Measurements from ENCODE around the gene CNNM2.

The CNNM2 gene

DNA sequence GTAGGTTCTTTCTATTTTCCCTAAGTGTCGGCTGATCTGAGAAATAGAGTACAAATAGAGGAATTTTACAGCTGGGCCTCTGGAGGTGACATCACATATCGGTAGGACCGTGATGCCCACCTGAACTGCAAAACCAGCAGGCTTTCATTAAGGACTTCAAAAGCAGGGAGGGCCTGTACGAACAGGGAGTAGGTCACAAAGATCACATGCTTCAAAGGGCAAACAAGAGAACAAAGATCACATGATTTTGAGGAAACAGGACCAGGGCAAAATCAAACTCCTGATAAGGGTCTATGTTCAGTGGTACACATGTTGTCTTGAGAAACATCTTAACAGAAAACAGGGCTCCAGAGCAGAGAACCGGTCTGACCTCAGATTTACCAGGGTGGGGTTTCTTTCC lies 88.9 kb downstream of the CNNM2 start:
- H3K4me3 ChIP-seq (ENCODE audit: low read depth in 1 of 2, low read length in 2 of 2) = no peak overlapping the region
- no peaks in the 10 kb centered on the region for H3K4me1 ChIP-seq (ENCODE audit: insufficient read depth, low read length)
- no peak overlapping the region for H3K9ac ChIP-seq (ENCODE audit: low read length)
- H3K9me3 ChIP-seq (ENCODE audit: low read length) = no peaks in the 10 kb centered on the region
- H3K27ac ChIP-seq (ENCODE audit: low read depth, low read length) = no peak overlapping the region
- H3K36me3 ChIP-seq (ENCODE audit: insufficient read depth, low read length) = no peaks in the 10 kb centered on the region
- no peaks in the 10 kb centered on the region for H3K27me3 ChIP-seq (ENCODE audit: control insufficient read depth in 1 of 2, insufficient read depth in 2 of 2, low read length in 2 of 2)

DNA sequence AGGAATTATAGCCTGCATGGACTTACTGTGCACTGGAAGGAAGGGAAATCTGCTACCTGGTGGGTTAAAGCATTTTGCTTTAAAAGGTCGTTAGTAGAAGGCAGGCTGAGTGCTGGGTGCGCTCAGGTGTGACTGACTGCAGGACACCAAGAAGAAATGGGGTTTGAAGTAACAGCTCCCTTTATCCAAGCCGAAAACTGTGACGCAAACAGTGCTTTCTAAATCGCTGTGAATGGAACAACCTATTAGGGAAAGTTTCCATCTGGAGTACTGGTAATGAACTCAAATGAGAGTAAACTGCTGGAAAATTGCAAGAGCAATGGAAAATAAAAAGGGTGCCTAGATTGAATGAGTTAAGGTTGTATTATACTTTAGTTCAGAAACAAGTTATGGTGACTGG lies 95.3 kb downstream of the CNNM2 start:
- H3K4me3 ChIP-seq (ENCODE audit: low read depth in 1 of 2, low read length in 2 of 2) = no peak overlapping the region
- H3K4me1 ChIP-seq (ENCODE audit: insufficient read depth, low read length) = no peaks in the 10 kb centered on the region

DNA sequence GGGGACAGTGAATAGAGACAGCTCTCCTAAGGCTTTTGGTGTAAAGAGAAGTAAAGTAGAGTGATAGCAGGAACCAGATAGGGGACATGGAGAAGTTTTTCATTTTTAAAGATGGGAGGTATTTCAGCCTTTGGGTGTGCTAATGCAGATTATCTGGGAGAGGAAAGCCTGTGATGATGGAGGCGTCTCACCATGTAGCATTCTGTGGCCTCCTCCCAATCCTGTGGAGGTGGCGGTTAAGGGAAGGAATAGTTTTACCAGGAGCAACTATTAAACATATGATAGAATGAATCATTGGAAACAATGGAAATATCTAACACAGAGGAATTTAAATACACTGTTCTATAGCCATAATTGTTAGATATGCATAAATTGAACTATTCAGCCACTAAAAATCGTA lies 101.3 kb downstream of the CNNM2 start:
- Histone ChIP-seq H3K9ac (ENCODE audit: low read length) (no peak overlapping the region), H3K27ac (ENCODE audit: low read depth, low read length) (no peak overlapping the region), H3K4me1 (ENCODE audit: insufficient read depth, low read length) (peaks cover 4% of the 10 kb centered on the region), H3K27me3 (ENCODE audit: control insufficient read depth in 1 of 2, insufficient read depth in 2 of 2, low read length in 2 of 2) (no peaks in the 10 kb centered on the region), H3K36me3 (ENCODE audit: insufficient read depth, low read length) (no peaks in the 10 kb centered on the region), H3K4me3 (ENCODE audit: low read depth in 1 of 2, low read length in 2 of 2) (no peak overlapping the region), H3K9me3 (ENCODE audit: low read length) (no peaks in the 10 kb centered on the region)

More for the DNA sequence above, 95.3 kb downstream of the CNNM2 start:
- no peaks in the 10 kb centered on the region for H3K9me3 ChIP-seq (ENCODE audit: low read length)
- H3K36me3 ChIP-seq (ENCODE audit: insufficient read depth, low read length) = no peaks in the 10 kb centered on the region
- no peak overlapping the region for H3K9ac ChIP-seq (ENCODE audit: low read length)
- H3K27ac ChIP-seq (ENCODE audit: low read depth, low read length) = no peak overlapping the region
- H3K27me3 ChIP-seq (ENCODE audit: control insufficient read depth in 1 of 2, insufficient read depth in 2 of 2, low read length in 2 of 2) = no peaks in the 10 kb centered on the region

DNA sequence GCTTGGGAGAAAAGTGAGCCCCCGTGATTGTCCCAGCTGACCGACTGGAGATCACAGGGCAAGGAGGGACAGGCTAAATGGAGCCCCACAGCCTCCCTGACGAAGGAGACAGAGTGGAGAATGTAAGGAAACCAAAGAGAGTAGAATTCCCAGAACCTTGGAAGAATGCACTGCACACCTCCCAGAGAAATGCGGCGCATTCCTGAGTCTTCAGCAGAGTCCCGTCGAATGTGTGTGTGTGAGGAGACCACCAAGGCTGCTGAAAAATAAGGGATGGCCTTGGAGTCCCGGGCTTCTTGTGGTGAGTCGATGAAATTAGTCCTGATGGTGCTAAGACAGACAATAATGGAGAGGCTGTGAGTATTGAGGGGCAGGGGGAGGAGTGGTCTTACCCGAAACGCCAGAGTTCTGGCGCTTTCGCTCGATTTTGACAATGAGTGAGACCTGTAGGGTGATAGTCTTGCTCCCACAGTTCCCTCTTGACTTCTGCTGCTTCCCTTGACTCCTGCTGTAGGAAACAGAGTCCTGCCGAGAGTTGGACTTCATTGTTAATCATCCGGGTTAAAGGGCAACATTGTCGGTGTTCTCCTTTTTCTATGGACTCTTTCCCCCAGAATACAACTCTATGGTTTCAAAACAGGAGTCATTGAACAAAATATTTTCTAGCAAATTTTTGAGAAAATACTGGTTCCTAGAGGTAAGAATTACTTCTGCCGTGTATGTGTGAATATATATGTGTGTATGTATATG lies 103.2 kb downstream of the CNNM2 start:
- Histone ChIP-seq H3K9ac (ENCODE audit: low read length) (no peak overlapping the region), H3K4me1 (ENCODE audit: insufficient read depth, low read length) (peaks cover 4% of the 10 kb centered on the region), H3K27ac (ENCODE audit: low read depth, low read length) (no peak overlapping the region), H3K9me3 (ENCODE audit: low read length) (no peaks in the 10 kb centered on the region), H3K36me3 (ENCODE audit: insufficient read depth, low read length) (no peaks in the 10 kb centered on the region), H3K27me3 (ENCODE audit: control insufficient read depth in 1 of 2, insufficient read depth in 2 of 2, low read length in 2 of 2) (no peaks in the 10 kb centered on the region), H3K4me3 (ENCODE audit: low read depth in 1 of 2, low read length in 2 of 2) (no peak overlapping the region)

GRCh38 chr10:103021900-103022293 lies 103.8 kb downstream of the CNNM2 start:
- no peaks in the 10 kb centered on the region for H3K36me3 ChIP-seq (ENCODE audit: insufficient read depth, low read length)
- H3K9ac ChIP-seq (ENCODE audit: low read length) = no peak overlapping the region
- H3K27ac ChIP-seq (ENCODE audit: low read depth, low read length) = no peak overlapping the region
- no peaks in the 10 kb centered on the region for H3K9me3 ChIP-seq (ENCODE audit: low read length)
- no peak overlapping the region for H3K4me3 ChIP-seq (ENCODE audit: low read depth in 1 of 2, low read length in 2 of 2)
- no peaks in the 10 kb centered on the region for H3K27me3 ChIP-seq (ENCODE audit: control insufficient read depth in 1 of 2, insufficient read depth in 2 of 2, low read length in 2 of 2)
- peaks cover 4% of the 10 kb centered on the region for H3K4me1 ChIP-seq (ENCODE audit: insufficient read depth, low read length)

- H3K4me1 ChIP-seq (ENCODE audit: insufficient read depth, low read length) = peaks cover 4% of the 10 kb centered on the region
- no peaks in the 10 kb centered on the region for H3K9me3 ChIP-seq (ENCODE audit: low read length)
- H3K9ac ChIP-seq (ENCODE audit: low read length) = no peak overlapping the region
- no peaks in the 10 kb centered on the region for H3K27me3 ChIP-seq (ENCODE audit: control insufficient read depth in 1 of 2, insufficient read depth in 2 of 2, low read length in 2 of 2)
- H3K36me3 ChIP-seq (ENCODE audit: insufficient read depth, low read length) = no peaks in the 10 kb centered on the region
- H3K27ac ChIP-seq (ENCODE audit: low read depth, low read length) = no peak overlapping the region
- no peak overlapping the region for H3K4me3 ChIP-seq (ENCODE audit: low read depth in 1 of 2, low read length in 2 of 2)
These were observed 107.6 kb downstream of the CNNM2 start for GRCh38 chr10:103025696-103026095.

DNA sequence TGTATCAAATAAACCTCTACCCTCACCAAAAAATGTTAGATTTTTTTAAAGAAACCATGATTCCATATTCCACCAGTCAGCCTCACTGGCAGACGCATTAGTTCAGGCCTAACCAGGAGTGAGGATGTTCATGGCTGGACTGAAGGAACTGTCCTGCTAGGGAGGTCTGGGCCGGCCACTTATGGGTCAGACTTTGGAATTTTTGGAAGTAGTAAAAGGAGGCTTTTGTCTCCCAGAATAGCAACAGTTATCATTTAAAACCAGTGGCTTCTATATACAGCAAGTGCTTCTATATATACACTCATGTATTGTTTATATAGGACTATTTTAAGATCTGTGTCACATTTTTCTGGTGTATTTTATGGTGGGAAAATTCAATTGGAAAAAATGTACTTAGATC lies 120.5 kb downstream of the CNNM2 start:
- no peak overlapping the region for H3K9ac ChIP-seq (ENCODE audit: low read length)
- H3K4me1 ChIP-seq (ENCODE audit: insufficient read depth, low read length) = peaks cover 8% of the 10 kb centered on the region
- H3K27me3 ChIP-seq (ENCODE audit: control insufficient read depth in 1 of 2, insufficient read depth in 2 of 2, low read length in 2 of 2) = no peaks in the 10 kb centered on the region
- no peaks in the 10 kb centered on the region for H3K36me3 ChIP-seq (ENCODE audit: insufficient read depth, low read length)
- no peaks in the 10 kb centered on the region for H3K9me3 ChIP-seq (ENCODE audit: low read length)
- H3K4me3 ChIP-seq (ENCODE audit: low read depth in 1 of 2, low read length in 2 of 2) = no peak overlapping the region
- H3K27ac ChIP-seq (ENCODE audit: low read depth, low read length) = no peak overlapping the region

- H3K4me3 ChIP-seq (ENCODE audit: low read depth in 1 of 2, low read length in 2 of 2) = no peak overlapping the region
- H3K36me3 ChIP-seq (ENCODE audit: insufficient read depth, low read length) = no peaks in the 10 kb centered on the region
- no peak overlapping the region for H3K9ac ChIP-seq (ENCODE audit: low read length)
- peaks cover 18% of the 10 kb centered on the region for H3K4me1 ChIP-seq (ENCODE audit: insufficient read depth, low read length)
- H3K27me3 ChIP-seq (ENCODE audit: control insufficient read depth in 1 of 2, insufficient read depth in 2 of 2, low read length in 2 of 2) = no peaks in the 10 kb centered on the region
- H3K9me3 ChIP-seq (ENCODE audit: low read length) = no peaks in the 10 kb centered on the region
- no peak overlapping the region for H3K27ac ChIP-seq (ENCODE audit: low read depth, low read length)
These were observed 122.3 kb downstream of the CNNM2 start for GRCh38 chr10:103040418-103040817.

GRCh38 chr10:103041391-103041790 lies 123.3 kb downstream of the CNNM2 start:
- no peaks in the 10 kb centered on the region for H3K36me3 ChIP-seq (ENCODE audit: insufficient read depth, low read length)
- H3K27ac ChIP-seq (ENCODE audit: low read depth, low read length) = no peak overlapping the region
- no peak overlapping the region for H3K9ac ChIP-seq (ENCODE audit: low read length)
- H3K9me3 ChIP-seq (ENCODE audit: low read length) = no peaks in the 10 kb centered on the region
- H3K27me3 ChIP-seq (ENCODE audit: control insufficient read depth in 1 of 2, insufficient read depth in 2 of 2, low read length in 2 of 2) = no peaks in the 10 kb centered on the region
- H3K4me1 ChIP-seq (ENCODE audit: insufficient read depth, low read length) = peaks cover 19% of the 10 kb centered on the region
- H3K4me3 ChIP-seq (ENCODE audit: low read depth in 1 of 2, low read length in 2 of 2) = no peak overlapping the region

- Histone ChIP-seq H3K9ac (ENCODE audit: low read length) (no peak overlapping the region), H3K9me3 (ENCODE audit: low read length) (no peaks in the 10 kb centered on the region), H3K27ac (ENCODE audit: low read depth, low read length) (no peak overlapping the region), H3K4me1 (ENCODE audit: insufficient read depth, low read length) (peaks cover 19% of the 10 kb centered on the region), H3K27me3 (ENCODE audit: control insufficient read depth in 1 of 2, insufficient read depth in 2 of 2, low read length in 2 of 2) (no peaks in the 10 kb centered on the region), H3K36me3 (ENCODE audit: insufficient read depth, low read length) (no peaks in the 10 kb centered on the region), H3K4me3 (ENCODE audit: low read depth in 1 of 2, low read length in 2 of 2) (no peak overlapping the region)
These were observed 124.0 kb downstream of the CNNM2 start for GRCh38 chr10:103042129-103042528.

- no peaks in the 10 kb centered on the region for H3K36me3 ChIP-seq (ENCODE audit: insufficient read depth, low read length)
- no peaks in the 10 kb centered on the region for H3K27me3 ChIP-seq (ENCODE audit: control insufficient read depth in 1 of 2, insufficient read depth in 2 of 2, low read length in 2 of 2)
- H3K9ac ChIP-seq (ENCODE audit: low read length) = no peak overlapping the region
- no peaks in the 10 kb centered on the region for H3K9me3 ChIP-seq (ENCODE audit: low read length)
- no peak overlapping the region for H3K27ac ChIP-seq (ENCODE audit: low read depth, low read length)
- H3K4me1 ChIP-seq (ENCODE audit: insufficient read depth, low read length) = peaks cover 19% of the 10 kb centered on the region
- no peak overlapping the region for H3K4me3 ChIP-seq (ENCODE audit: low read depth in 1 of 2, low read length in 2 of 2)
These were observed 124.8 kb downstream of the CNNM2 start for GRCh38 chr10:103042908-103043307.

- Histone ChIP-seq H3K4me1 (ENCODE audit: insufficient read depth, low read length) (peaks cover 12% of the 10 kb centered on the region), H3K4me3 (ENCODE audit: low read depth in 1 of 2, low read length in 2 of 2) (no peak overlapping the region), H3K36me3 (ENCODE audit: insufficient read depth, low read length) (no peaks in the 10 kb centered on the region), H3K9me3 (ENCODE audit: low read length) (no peaks in the 10 kb centered on the region), H3K27ac (ENCODE audit: low read depth, low read length) (no peak overlapping the region), H3K27me3 (ENCODE audit: control insufficient read depth in 1 of 2, insufficient read depth in 2 of 2, low read length in 2 of 2) (no peaks in the 10 kb centered on the region), H3K9ac (ENCODE audit: low read length) (no peak overlapping the region)
These were observed 126.9 kb downstream of the CNNM2 start for GRCh38 chr10:103044942-103045489.

Data from muscle layer of colon (tissue), 2 donors.